GM12872 (cell line): ENCODE measurements around the gene RAP1A.

Source experiments
- TF ChIP-seq, protein P1 (sequence below): IDR thresholded peaks from 3 replicates; pipeline ENCODE4 v1.5.1; 2011; ENCODE audit warnings: low read depth, mild to moderate bottlenecking, low read length, moderate library complexity; ENCODE audit not compliant: insufficient read depth

RAP1A gene

DNA sequence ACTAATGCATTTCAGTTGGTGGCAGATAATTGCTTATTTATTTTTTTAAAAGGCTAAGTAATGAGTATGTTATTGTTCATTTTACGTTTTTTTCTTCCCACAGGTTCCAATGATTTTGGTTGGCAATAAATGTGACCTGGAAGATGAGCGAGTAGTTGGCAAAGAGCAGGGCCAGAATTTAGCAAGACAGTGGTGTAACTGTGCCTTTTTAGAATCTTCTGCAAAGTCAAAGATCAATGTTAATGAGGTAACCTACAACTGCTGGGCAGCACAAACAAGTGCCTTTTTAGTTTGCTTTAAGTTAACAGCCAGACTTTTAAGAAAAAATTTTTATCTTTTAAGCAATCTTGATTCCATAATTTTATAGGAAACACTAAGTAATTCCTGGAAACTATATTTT lies 84.7 kb downstream of the RAP1A start:
- TF ChIP-seq, protein P1, sequence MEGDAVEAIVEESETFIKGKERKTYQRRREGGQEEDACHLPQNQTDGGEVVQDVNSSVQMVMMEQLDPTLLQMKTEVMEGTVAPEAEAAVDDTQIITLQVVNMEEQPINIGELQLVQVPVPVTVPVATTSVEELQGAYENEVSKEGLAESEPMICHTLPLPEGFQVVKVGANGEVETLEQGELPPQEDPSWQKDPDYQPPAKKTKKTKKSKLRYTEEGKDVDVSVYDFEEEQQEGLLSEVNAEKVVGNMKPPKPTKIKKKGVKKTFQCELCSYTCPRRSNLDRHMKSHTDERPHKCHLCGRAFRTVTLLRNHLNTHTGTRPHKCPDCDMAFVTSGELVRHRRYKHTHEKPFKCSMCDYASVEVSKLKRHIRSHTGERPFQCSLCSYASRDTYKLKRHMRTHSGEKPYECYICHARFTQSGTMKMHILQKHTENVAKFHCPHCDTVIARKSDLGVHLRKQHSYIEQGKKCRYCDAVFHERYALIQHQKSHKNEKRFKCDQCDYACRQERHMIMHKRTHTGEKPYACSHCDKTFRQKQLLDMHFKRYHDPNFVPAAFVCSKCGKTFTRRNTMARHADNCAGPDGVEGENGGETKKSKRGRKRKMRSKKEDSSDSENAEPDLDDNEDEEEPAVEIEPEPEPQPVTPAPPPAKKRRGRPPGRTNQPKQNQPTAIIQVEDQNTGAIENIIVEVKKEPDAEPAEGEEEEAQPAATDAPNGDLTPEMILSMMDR: no peak

DNA sequence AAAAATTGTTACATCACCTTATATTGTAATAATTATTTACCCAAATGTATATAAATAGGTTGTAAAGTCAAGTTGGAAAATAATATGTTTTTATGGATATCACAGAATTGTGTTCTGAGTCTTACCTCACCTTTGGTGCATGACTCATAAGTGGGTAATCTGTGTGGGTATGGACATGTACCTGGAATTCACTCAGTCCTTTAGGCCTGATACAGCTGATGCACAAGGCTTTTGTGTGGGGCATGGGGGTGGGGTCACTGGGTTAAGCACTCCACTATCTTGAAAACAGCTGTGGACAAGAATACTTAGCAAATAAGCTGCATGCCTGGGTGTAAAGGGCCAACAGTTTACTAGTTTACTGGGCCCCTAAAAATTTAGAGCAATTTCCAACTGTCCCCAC lies 85.2 kb downstream of the RAP1A start:
- TF ChIP-seq, protein P1: no peak

DNA sequence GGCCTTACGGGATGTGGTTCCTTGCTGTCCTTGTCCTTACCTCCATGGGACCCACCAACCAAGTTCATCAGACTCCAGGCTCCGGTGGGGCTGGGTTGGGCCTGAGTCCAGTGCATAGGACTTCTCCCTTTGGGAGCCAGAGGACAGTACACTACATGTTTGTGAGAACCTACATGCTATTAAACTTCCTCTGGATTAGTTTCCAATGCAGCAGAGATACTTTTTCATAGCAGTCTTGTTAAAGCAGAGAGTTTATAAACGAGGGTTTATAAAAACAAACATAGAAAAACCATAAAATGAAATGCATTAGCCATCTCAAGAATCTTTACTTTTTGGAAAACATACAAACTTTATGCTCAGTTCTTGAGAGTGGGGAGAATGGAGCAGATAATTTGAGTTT lies 86.3 kb downstream of the RAP1A start:
- TF ChIP-seq, protein P1: no peak

DNA sequence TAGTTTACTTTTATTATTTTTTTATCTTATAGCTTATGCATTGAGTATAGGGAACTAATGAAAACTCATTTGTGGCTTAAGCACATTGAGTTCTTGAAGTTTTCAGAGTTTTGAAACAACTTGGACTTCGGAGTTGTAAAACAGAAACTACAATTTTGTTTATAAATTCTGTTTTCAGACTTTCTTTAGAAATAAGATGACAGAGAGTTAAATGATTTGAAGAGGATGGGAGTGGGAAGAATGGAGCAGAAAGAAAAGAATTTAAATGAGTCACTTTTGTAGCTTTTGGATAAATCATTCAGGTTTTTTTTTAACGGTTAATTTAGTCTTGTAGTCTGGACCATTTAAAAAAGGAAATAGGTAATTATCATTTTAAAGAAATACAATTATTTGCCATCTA lies 87.3 kb downstream of the RAP1A start:
- TF ChIP-seq, protein P1: no peak

DNA sequence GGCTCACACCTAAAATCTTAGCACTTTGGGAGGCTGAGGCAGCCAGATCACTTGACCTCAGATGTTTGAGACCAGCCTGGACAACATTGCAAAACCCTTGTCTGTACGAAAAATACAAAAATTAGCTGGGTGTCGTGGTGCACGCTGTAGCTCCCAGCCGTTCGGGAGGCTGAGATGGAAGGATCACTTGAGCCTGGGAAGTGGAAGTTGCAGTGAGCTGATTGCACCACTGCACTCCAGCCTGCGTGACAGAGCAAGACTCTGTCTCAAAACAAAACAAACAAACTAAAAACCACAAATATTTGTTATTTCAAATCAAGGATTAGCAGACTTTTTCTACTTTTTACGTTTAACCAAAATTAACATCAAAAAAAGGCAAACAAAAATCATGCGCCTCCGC lies 88.3 kb downstream of the RAP1A start:
- TF ChIP-seq, protein P1: no peak

DNA sequence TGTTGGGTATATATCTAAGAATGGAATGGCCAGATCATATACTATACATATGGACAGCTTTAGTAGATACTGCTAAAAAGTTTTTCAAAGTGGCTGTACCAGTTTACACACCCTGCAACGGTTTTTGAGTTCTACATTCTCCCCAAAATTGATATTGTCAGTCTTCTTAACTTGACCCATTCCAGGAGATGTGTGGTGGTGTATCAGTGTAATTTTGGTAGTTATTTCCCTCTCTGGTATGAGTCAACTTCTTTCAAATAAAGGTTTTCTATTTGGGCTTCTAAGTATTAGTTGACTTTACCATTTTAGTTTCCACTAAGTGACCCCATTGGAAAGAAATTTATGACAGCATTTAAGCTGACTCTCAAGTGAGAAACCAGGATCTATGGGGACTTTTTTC lies 90.4 kb downstream of the RAP1A start:
- TF ChIP-seq, protein P1: no peak

DNA sequence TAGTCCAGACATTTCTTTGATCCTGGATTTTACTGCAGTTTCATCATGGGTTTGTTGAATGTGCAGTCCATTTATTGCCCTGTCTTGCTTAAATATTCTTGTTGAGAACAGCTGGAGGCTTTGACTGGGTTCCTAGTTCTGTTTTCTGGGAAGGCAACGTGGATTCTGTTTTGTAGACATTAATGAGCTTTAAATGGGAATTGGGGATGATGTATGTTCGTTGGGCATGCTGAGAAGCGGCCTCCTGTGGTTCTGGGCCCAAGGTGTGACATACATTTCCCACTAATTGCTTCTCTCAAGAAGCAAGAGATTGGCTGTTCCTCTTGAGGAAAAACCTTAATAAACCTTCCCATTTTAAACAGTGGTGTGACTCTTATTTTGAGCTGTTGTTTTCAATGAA lies 96.7 kb downstream of the RAP1A start:
- TF ChIP-seq, protein P1: no peak

DNA sequence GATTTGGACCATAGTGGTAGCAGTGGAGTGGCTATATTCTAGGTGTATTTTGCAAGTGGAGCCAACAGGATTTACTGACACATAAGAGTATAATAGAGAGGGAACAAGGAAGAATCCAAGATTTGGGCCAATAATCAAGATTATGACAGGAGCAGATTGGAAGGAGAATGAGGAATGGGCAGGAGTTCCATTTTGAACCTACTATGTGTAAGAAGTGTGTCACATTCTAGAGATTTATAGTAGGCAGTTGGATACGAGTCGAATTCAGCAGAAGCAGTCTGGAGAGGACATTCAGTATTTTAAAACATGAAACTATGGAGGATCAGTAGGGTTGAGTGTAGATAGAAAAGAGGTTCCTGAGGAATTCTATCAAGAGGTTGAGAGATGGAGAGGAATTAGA lies 97.9 kb downstream of the RAP1A start:
- TF ChIP-seq, protein P1: no peak
